ENCODE measurements around the gene ZNF367.

DNA sequence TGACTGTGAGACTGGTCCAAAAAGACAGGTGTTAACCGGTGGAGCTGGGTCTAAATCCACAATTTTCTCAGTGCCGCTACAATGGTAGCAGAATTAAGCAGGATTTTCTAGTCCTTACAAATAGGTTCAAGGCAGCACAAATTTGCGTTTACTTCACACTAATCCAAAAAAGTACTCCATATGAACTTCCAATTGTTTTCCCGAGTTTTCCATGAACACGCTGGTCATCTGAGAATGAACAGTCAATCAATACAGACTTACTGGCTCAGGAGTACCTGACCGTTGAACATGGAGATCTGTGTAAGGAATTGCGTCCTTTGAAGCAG, 35.4 kb downstream of the ZNF367 start:
- TF ChIP-seq, protein P1, sequence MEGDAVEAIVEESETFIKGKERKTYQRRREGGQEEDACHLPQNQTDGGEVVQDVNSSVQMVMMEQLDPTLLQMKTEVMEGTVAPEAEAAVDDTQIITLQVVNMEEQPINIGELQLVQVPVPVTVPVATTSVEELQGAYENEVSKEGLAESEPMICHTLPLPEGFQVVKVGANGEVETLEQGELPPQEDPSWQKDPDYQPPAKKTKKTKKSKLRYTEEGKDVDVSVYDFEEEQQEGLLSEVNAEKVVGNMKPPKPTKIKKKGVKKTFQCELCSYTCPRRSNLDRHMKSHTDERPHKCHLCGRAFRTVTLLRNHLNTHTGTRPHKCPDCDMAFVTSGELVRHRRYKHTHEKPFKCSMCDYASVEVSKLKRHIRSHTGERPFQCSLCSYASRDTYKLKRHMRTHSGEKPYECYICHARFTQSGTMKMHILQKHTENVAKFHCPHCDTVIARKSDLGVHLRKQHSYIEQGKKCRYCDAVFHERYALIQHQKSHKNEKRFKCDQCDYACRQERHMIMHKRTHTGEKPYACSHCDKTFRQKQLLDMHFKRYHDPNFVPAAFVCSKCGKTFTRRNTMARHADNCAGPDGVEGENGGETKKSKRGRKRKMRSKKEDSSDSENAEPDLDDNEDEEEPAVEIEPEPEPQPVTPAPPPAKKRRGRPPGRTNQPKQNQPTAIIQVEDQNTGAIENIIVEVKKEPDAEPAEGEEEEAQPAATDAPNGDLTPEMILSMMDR (IDR thresholded peaks at IDR 0.05): no peak
- TF ChIP-seq POLR2A (IDR thresholded peaks at IDR 0.05): no peak

Data from body of pancreas (tissue), 4 donors.